ENCODE measurements around the gene MAN1A1. TPM values are rescaled to one million over a fixed set of nuclear protein-coding genes. Genes with fewer than 3 reads are reported as not detected.

MAN1A1 gene
- total RNA-seq, 2 donors from 2014 or later, result 98.6 to 115 TPM

DNA sequence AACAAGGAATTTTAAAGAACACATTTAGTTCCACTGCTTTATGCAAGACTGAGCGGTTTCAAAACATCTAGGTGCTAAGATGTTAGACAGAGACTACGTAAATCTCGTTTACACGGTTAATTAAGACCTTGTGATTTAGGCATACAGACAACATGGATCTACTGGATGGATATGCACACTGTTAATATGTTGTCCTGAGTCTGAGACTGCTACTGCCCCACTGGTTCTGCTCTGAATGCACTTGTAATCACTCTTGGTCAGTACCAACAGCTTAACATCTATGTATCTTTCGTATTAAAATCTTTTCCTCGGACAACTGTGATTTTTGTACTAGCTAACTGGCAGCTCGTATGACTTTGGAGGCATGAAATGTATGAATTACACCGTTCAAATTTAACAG is 3.1 kb downstream of the MAN1A1 start:
- Histone ChIP-seq H3K36me3 (no peaks in the 10 kb centered on the region), H3K27ac (peak overlapping the region in 1 of 2 donors; percentile 98), H3K4me1 (ENCODE audit: control insufficient read depth in 1 of 2, low read depth in 2 of 2) (peaks cover 17 to 45% of the 10 kb centered on the region in 2 donors), H3K4me3 (peak overlapping the region; percentile 98), H3K27me3 (replicated peaks; ENCODE audit: insufficient read depth) (no peaks in the 10 kb centered on the region), H3K9me3 (no peaks in the 10 kb centered on the region)
- TF ChIP-seq, protein P1, sequence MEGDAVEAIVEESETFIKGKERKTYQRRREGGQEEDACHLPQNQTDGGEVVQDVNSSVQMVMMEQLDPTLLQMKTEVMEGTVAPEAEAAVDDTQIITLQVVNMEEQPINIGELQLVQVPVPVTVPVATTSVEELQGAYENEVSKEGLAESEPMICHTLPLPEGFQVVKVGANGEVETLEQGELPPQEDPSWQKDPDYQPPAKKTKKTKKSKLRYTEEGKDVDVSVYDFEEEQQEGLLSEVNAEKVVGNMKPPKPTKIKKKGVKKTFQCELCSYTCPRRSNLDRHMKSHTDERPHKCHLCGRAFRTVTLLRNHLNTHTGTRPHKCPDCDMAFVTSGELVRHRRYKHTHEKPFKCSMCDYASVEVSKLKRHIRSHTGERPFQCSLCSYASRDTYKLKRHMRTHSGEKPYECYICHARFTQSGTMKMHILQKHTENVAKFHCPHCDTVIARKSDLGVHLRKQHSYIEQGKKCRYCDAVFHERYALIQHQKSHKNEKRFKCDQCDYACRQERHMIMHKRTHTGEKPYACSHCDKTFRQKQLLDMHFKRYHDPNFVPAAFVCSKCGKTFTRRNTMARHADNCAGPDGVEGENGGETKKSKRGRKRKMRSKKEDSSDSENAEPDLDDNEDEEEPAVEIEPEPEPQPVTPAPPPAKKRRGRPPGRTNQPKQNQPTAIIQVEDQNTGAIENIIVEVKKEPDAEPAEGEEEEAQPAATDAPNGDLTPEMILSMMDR (IDR thresholded peaks at IDR 0.05), result no peak
- no peak for ATAC-seq (ENCODE audit: insufficient number of reproducible peaks, low FRiP score, low read depth)
- DNase-seq (ENCODE audit: low spot score), result no peak

DNA sequence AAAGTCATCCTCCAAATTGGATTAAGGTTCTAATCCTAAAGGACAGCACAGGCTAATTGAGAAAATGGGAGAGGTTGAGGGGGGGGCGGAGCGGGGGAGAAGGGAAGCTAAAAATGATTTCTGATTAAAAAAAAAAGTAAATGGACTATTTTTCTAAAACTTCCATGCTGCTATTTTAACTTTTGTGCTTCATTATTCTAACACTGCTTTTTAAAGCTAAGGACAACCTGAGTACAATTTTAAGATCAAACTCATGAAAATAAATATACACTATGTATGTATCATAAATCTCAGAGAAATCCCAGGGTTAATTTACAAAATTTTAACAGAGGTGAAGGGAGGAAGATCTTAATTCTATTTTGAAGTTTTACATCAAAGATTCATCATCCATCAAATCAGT is 4.4 kb downstream of the MAN1A1 start:
- H3K27ac ChIP-seq, result no peak overlapping the region

DNA sequence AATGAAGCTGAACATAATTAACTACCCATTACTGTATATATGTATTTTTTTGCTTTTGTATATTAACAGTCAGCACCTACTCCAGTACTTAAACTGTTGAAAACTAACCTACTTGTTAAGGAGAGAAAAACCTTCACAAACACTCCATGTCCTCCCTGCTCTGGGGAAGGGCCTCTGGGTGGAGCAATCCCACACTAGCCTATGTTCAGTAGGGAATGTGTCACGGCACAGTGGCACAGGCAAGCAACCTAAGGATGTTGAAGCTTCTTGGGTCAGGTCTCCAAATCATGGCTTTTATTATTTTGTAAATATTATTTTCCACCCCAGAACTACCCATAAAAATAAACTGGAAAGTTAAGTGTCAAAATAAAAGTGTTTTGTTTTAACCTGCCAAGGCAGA is 5.3 kb downstream of the MAN1A1 start:
- no peaks in the 10 kb centered on the region for H3K27me3 ChIP-seq (replicated peaks; ENCODE audit: insufficient read depth)
- H3K27ac ChIP-seq, result no peak overlapping the region
- TF ChIP-seq, protein P1 (IDR thresholded peaks at IDR 0.05), result no peak
- ATAC-seq (ENCODE audit: insufficient number of reproducible peaks, low FRiP score, low read depth) (no peak), DNase-seq (ENCODE audit: low spot score) (no peak)
- peaks cover 21 to 48% of the 10 kb centered on the region in 2 donors for H3K4me1 ChIP-seq (ENCODE audit: control insufficient read depth in 1 of 2, low read depth in 2 of 2)
- no peak overlapping the region for H3K4me3 ChIP-seq
- H3K9me3 ChIP-seq, result no peaks in the 10 kb centered on the region
- no peaks in the 10 kb centered on the region for H3K36me3 ChIP-seq

More for the DNA sequence above, 4.4 kb downstream of the MAN1A1 start:
- H3K36me3 ChIP-seq, result no peaks in the 10 kb centered on the region
- peak overlapping the region; percentile 12 for H3K4me3 ChIP-seq
- H3K9me3 ChIP-seq, result no peaks in the 10 kb centered on the region
- no peaks in the 10 kb centered on the region for H3K27me3 ChIP-seq (replicated peaks; ENCODE audit: insufficient read depth)
- TF ChIP-seq, protein P1 (IDR thresholded peaks at IDR 0.05), result no peak
- peaks cover 21 to 45% of the 10 kb centered on the region in 2 donors for H3K4me1 ChIP-seq (ENCODE audit: control insufficient read depth in 1 of 2, low read depth in 2 of 2)
- DNase-seq (ENCODE audit: low spot score), result no peak
- no peak for ATAC-seq (ENCODE audit: insufficient number of reproducible peaks, low FRiP score, low read depth)

DNA sequence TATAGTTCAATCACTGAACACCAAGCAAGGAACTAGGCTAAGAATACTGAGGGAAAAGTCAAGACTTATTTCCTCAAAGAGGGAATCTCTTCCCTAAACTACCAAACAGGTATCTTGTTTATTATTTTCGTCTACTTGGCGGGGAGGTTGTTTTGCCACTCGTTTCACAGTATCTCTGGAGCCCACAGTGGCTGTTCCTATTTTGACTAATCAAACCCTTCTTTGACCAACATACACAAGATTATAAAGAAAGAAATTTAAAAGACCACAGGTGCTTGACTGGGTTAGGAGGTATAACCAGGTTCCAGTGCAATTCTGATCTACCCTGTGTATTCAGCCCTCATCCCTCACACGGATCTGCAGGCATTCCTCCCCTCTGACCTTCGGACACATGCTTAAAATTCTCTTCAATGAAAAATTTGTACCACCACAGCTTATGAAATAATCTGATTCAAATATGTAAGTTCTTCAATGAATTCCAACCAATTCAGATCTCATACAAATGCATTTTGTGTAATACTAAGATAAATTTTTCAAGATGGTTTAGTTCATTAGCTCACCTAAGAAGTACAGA is 5.9 kb downstream of the MAN1A1 start:
- H3K27me3 ChIP-seq (replicated peaks; ENCODE audit: insufficient read depth), result no peaks in the 10 kb centered on the region
- H3K4me1 ChIP-seq (ENCODE audit: control insufficient read depth in 1 of 2, low read depth in 2 of 2), result peaks cover 21 to 53% of the 10 kb centered on the region in 2 donors

DNA sequence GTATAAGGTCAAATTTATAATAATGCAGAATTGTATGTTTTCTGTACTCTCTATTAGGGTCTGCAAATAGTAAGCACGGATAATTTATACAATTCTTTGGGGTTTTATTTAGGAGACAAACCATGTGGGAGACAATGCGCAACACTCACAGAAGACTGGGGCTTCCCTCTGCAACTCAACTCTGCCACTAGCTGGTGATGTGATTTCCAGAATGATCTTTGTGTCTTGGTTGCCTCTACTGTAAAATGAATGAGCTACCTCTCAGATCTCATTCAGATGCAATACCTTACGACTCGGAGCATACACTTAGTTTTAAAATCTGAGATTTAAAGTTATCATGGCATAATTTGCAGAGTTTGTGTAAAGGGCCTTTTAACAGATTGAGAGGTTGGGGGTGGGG is 6.4 kb downstream of the MAN1A1 start:
- ATAC-seq (ENCODE audit: insufficient number of reproducible peaks, low FRiP score, low read depth) (no peak), DNase-seq (ENCODE audit: low spot score) (no peak)
- Histone ChIP-seq H3K4me1 (ENCODE audit: control insufficient read depth in 1 of 2, low read depth in 2 of 2) (peaks cover 21 to 58% of the 10 kb centered on the region in 2 donors), H3K27me3 (replicated peaks; ENCODE audit: insufficient read depth) (no peaks in the 10 kb centered on the region), H3K4me3 (no peak overlapping the region), H3K27ac (no peak overlapping the region), H3K9me3 (no peaks in the 10 kb centered on the region), H3K36me3 (no peaks in the 10 kb centered on the region)
- TF ChIP-seq, protein P1 (IDR thresholded peaks at IDR 0.05), result no peak

More for the DNA sequence above, 5.9 kb downstream of the MAN1A1 start:
- H3K9me3 ChIP-seq, result no peaks in the 10 kb centered on the region
- no peak overlapping the region for H3K4me3 ChIP-seq
- H3K36me3 ChIP-seq, result no peaks in the 10 kb centered on the region
- H3K27ac ChIP-seq, result no peak overlapping the region
- TF ChIP-seq, protein P1 (IDR thresholded peaks at IDR 0.05), result no peak
- no peak for ATAC-seq (ENCODE audit: insufficient number of reproducible peaks, low FRiP score, low read depth)
- no peak for DNase-seq (ENCODE audit: low spot score)
